ENCODE data around the gene PATE4.
"Not testable (repeated sequence)": the region's sequence is repeated elsewhere in the genome, so short reads cannot be mapped to it uniquely, and the experiment has no call there.

Gene PATE4

DNA sequence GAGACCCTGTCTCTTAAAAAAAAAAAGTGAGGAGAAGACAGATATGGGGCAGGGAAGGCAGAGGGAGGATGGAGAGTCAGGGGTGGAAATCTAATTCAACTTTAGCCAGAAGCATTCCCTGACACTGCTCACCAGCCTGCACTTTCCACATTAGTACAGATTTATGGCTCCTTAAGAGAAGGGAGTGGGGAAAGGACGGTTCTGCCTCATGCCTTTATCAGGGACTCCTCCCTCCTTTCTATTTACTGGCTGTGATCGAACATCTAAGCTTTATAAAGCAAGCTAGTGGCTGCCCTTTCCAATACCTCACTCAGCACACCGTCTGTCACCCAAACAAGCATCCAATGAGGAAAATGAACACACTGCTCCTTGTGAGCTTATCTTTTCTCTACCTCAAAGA lies at the start of gene PATE4:
Gene PATE4, plus strand, starts transcription at position 301 of the 400 bp plus-strand sequence. Its CDS starts 44 bp downstream, at position 345.
- no peak for DNase-seq (ENCODE audit: low spot score)

DNA sequence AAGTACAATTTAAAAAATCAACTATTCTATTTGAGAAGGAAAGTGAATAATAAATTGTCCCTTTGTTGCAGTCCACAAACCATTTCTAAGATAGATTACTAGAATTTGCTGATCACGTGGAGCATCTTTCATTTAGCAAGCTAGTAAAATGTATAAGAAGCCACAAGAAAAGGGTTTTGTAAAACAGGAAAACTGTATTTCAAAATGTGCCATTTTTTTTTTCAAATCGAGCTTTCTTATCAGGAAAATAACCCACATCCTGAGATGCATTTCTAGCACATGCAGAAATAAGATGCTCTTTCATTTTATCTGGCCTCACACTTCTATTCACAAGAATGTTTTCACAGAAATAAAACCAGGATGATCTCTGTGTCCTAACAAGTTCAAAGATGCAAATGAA lies 48.4 kb upstream of the PATE4 start:
- DNase-seq (ENCODE audit: low spot score): no peak

DNA sequence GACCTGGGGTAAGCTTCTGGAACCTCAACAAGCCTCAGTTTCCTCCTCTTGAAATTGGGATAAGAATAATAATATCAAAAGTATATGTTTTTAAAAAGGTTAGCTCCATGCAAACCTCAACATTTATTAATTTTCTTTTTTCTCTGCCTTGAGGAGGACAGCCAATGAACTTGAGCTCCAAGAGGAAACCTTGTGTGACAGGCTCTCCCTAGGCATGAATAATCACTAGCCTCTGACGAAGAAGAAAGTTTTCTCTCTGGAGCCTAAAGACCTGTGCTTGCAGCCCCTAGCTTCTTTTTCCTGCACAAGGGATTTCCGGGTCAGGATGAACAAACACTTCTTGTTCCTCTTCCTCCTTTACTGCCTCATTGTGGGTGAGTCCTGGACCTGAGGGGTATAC lies 45.3 kb upstream of the PATE4 start, which contains the start of gene PATE3:
Gene PATE3, plus strand, starts transcription at position 301 of the 400 bp plus-strand sequence. Its CDS starts 25 bp downstream, at position 326.
- DNase-seq (ENCODE audit: low spot score): no peak

DNA sequence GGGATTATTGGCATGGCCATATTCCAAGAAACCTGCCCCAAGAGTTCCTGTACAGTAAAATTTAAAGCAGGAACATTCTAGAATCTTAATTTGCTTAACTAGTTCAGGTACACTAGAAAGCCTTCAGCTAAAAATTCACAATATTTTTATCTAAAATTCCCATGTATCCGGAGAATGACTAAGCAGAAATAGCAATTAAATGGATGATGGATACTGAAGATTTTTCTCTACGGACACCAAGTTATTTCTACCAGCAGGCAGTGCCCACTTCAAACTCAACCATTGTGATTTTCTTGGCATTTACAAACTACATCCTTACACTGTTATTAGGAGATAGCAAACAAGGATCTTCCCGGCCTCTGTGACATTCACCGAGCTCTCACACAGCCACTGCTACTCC lies 42.3 kb upstream of the PATE4 start:
- DNase-seq (ENCODE audit: low spot score): no peak

DNA sequence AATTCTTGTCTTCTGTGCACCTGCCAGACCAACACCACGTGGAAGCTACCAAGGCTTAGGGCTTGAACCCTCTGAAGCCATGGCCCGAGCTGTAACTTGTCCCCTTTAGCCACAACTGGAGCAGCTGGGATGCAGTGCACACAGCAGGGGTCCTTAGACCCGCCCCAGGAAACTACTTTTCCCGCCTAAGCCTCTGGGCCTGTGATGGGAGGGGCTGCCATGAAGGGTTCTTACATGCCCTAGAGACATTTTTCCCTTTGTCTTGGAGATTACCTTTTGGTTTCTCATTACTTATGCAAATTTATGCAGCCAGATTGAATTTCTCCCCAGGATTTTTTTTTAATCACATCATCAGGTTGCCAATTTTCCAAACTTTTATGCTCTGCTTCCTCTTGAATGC lies 35.5 kb upstream of the PATE4 start:
- no peak for DNase-seq (ENCODE audit: low spot score)

- no peak for DNase-seq (ENCODE audit: low spot score)
Measured at GRCh38 chr11:125799808-125800207, 33.3 kb upstream of the PATE4 start.

DNA sequence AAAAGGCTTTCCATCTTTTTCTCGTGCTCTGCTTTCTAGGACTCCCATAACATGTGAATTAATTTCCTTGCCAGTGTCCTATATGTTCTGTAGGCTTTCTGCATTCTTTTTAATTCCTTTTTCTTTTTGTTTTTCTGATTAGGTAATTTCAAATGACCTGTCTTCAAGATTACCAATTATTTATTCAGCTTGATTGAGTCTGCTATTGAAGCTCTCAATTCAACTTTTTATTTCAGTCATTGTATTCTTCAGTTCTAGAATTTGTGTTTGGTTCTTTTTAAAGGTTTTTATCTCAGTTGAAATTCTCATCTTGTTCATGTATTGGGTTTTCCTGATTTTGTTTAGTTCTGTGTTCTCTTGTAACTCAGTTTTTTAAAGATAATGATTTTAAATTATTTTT lies 30.7 kb upstream of the PATE4 start:
- no peak for DNase-seq (ENCODE audit: low spot score)

DNA sequence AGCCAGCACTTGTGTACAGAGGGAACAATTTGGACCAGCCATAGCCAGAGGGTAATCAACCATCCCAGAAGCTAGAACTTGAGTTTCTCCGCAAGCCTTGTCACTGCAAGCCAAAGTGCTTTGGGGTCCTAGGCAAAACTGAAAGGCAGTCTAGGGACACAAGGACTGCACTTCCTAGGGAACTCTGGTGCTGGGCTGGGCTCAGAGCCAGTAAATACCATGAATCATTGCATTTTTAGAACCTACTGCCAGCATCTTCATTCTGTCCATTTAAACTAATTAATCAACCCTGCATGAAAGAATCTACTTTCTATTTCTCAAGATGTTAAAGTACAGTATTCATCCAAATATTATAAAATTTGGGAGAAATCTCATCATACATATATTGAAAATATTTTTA lies 25.2 kb upstream of the PATE4 start:
- DNase-seq (ENCODE audit: low spot score): no peak

- DNase-seq (ENCODE audit: low spot score): no peak
Measured at GRCh38 chr11:125835748-125836147, 2.6 kb downstream of the PATE4 start.

DNA sequence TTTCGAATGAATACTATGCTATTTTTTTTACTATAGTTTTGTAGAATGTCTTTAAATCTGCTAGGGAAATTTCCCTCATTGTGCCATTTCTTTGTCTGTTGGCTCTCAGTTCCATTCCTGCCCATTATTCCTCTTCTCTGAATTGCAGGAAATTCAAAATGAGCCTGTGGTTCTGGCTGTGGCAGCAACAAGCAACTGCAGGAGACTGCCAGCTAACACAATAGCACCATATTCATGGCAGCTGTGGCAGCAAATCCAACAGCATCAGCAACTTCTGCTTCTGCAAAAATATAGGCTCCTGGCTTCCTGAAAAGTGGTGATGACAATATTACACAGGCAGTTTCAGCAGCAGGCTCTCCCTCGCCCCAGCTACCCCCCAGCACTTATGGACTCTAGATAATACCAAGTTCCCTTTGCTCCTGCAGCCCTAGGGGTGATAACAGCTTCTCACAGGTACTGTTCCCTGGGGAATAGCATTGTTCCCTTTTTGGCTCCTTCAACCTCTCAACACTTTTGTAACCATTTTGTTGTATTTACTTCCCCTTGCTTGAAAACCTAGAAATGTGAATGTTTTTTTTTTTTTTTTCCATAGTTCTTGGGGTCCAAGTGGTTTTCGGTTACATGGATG lies 9.3 kb downstream of the PATE4 start:
- DNase-seq (ENCODE audit: low spot score): no peak

- no peak for DNase-seq (ENCODE audit: low spot score)
Measured at GRCh38 chr11:125846188-125846587, 13.1 kb downstream of the PATE4 start.

GRCh38 chr11:125857670-125858069 lies 24.6 kb downstream of the PATE4 start:
- DNase-seq (ENCODE audit: low spot score): not testable (repeated sequence)

- DNase-seq (ENCODE audit: low spot score): not testable (repeated sequence)
Measured at GRCh38 chr11:125862786-125863185, 29.7 kb downstream of the PATE4 start.

DNA sequence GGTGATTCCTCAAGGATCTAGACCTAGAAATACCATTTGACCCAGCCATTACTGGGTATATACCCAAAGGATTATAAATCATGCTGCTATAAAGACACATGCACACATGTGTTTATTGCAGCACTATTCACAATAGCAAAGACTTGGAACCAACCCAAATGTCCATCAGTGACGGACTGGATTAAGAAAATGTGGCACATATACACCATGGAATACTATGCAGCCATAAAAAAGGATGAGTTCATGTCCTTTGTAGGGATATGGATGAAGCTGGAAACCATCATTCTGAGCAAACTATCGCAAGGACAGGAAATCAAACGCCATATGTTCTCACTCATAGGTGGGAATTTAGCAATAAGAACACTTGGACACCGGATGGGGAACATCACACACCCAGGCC lies 32.2 kb downstream of the PATE4 start:
- not testable (repeated sequence) for DNase-seq (ENCODE audit: low spot score)

- no peak for DNase-seq (ENCODE audit: low spot score)
Measured at GRCh38 chr11:125869521-125869920, 36.4 kb downstream of the PATE4 start.

DNA sequence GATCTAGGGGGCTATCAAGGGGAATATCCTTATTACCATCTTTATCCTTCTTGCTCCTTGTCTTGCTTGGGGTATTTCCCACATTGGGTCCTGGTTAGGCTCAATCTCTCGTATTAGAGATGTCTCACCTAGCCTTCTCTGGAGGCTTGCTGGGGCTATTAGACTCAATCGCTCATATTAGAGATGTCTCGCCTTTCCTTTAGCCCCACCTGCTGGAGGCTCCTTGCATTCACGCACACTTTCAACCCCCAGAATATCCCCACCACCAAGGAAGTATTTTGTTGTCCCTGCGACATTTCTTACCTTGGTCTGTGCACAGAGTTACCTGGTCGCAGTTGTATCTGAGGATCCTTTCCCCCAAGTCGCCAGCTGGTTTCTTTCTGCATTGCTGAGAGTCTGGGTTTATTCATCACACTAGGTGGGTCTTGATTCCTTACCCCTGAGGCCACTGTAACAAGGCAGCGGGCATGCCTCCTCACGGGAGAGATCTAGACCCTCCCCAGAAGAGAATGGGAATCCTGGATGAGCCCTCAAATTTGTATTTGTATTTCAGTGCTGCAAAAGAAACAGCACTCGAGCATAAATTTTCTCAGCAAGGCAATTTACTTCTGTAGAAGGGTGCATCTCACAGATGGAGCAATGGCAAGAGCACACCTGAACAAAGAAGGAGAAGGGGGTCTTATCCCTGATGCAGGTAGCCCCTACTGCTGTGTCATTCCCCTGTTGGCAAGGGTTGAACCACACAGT lies 38.4 kb downstream of the PATE4 start:
- DNase-seq (ENCODE audit: low spot score): peak; percentile 34

- DNase-seq (ENCODE audit: low spot score): no peak
Measured at GRCh38 chr11:125872138-125872491, 39.0 kb downstream of the PATE4 start.

DNA sequence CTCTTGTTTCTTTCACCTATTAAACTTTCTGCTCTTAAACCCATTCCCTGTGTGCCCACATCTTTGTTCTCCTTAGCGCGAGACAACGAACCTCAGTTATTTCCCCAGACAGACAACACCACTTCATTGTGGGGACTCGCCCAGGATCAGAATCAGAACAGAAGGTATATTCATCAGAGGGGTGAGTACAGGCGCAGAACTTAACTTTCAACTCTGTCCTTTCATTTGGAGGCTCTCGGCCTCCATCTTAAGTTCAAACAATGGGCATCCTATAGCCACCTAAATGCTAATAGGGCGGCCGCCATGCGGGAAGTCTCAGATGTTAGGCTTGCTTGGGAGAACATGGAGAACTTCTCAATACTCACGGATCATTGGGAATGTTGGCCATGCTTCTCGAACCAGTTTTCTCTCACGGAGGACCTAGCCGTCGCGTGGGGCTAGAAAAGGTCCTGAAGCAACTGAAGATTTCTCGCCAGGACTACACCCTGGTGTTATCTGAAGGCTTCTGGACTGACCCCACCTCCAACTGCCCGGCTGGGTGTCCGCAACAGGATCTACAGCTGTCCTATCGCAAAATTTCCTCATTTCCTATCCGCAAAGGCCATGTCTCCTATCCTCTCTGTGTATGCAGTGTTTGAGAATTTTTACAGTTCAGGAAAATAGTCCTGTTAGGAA lies 40.9 kb downstream of the PATE4 start:
- DNase-seq (ENCODE audit: low spot score): no peak

- peak; percentile 89 for DNase-seq (ENCODE audit: low spot score)
Measured at GRCh38 chr11:125874556-125875124, 41.5 kb downstream of the PATE4 start.

GRCh38 chr11:125881291-125881690 lies 48.2 kb downstream of the PATE4 start:
- DNase-seq (ENCODE audit: low spot score): no peak

GRCh38 chr11:125883375-125883774 lies 50.3 kb downstream of the PATE4 start:
- no peak for DNase-seq (ENCODE audit: low spot score)

- DNase-seq (ENCODE audit: low spot score): no peak
Measured at GRCh38 chr11:125886997-125887372, 53.9 kb downstream of the PATE4 start.

All from cerebellar cortex (tissue), 1 donor.